HG03108 (cell line): ENCODE measurements around the gene PACSIN1.

Experiments
- ATAC-seq: cut with Tn5 transposase; IDR thresholded peaks from one replicate; pipeline ENCODE4 v1.9.1; 2021; ENCODE audit warnings: moderate library complexity; ENCODE audit not compliant: unreplicated experiment

PACSIN1 gene

DNA sequence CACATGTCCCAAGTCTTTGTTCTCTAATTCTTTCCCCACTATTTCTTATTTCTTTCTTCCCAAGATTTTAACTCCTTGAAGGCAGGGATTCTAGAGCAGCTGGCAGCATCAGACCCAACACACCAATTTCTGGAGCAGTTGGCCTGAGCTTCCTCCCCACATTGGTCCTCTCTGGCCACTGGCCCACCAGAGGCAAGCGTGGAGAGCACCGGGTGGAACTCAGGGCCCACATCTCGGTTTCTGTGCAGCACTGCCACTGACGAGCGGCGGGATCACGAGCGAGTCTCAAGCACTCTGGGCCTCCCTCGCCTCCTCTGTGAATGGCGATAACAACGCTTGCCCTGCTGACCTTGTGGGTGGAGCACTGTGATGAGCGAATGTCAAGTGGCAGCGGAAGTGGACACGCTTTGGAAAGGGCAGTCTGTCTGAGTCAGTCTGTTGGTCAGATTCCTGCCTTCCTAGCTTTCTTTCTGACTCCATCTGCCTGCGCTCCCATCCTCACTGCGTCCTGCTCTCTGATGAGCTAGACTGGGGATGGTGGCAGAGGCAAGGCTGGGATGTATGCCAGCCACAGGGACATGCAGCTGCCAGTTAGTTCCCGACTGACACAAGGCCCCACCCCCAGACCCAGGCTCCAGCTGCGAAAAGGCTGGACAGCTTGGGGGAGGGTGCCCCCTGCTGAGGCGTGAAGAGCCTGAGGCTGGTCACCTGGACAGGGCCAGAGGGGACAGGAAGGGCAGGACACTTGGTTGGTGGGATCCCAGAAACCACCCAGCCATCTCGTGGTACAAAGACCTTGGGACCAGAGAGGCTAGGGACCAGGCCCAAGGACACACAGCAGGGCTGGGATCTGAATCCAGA is 94.7 kb downstream of the PACSIN1 start:
- ATAC-seq: no peak

DNA sequence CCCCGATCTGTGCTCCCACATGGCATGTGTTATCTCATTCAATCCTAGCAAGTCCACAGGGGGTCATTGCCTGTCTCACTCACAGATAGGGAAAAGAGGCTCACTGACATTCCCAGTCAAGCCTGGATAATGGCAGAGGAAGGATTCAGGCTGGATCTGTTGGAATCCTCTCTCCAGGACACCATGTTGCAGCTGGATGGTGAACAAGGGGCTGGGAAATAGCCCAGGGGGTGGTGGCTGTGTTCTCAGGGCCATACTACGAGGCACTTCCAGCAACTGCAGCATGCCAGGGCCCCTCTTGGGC is 95.3 kb downstream of the PACSIN1 start:
- no peak for ATAC-seq

DNA sequence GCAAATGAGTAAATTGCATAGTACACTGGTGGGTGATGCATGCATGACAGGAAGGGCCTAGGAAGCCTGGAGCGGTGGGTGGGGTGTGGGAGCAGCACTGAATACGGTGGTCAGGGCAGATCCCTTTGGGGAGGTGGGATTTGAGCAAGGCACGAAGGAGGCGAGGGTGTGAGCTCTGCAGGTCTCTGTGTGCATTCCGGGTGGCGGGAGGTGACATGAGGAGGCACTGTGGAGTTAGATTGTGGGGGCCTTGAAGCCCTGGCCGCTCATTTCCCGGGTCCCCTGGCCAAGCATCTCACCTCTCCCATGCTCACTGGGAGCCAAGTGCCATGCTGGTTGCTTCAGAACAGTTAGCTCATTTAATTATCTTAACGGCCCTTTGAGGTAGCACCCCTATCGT is 96.5 kb downstream of the PACSIN1 start:
- no peak for ATAC-seq

DNA sequence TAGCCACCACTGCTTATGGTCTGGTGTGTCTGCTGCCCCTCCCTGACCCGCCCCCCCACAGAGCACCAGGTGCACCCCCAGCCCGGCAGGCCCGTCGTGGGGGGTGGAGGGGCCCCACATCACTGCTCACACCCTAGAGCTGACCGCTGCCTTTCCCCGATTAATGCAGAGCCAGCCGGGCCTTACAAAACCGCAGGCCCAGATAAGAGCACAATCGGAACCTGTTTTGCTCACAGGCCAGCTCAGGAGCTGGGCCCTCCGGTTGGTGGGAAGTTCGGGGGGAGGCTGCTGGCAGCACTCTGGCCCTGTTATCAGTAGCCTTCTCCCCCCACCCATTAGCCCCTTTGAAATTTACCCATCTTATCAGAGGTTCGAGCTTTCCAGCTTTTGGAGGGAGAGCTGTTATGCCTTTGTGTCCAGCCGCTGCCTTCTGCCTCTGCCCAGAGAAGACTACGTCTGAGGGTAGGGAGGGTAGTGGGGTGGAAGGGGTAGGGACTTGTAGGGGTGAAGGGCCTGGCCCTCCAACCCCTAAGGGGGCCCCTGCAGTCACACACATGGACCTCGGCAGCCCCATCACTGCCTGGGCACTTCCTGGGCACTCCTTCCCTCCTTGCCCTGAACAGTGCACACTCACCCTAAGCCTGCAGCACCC is 97.1 kb downstream of the PACSIN1 start:
- ATAC-seq: no peak

DNA sequence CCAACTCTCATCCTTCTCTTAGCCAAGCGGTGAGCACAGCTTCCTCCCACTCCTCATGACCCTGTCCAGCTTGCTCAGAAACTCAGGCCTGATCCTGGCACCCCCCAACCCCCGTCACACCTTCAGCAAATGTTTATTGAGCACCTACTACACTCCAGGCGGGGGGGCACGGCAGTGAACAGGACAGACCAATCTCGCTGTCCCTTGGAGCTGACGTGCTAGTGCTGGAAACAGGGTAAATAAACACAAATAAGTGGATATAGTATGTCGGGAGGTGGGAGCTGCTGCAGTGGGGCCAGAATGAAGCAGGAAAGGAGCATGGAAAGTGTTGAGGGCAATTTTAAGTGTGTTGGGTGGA is 97.6 kb downstream of the PACSIN1 start:
- no peak for ATAC-seq

DNA sequence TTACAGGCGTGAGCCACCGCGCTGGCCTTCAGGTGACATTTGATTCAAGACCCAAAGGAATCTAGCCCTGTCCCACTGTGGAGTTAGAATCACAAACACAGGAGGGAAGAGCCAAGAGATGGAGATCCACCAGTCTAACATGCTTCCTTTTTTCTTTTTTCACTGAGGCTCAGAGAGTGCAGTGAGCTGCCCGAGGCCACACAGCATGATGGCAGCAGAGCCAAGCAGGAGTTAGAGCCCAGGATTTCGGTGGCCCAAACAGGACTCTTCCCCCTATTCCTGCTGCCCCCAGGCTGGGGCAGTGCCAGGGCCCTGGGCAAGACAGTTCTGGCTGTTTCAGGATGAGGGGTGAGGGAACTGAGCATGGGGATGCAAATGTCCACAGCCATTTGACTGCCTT is 98.3 kb downstream of the PACSIN1 start:
- ATAC-seq: no peak

DNA sequence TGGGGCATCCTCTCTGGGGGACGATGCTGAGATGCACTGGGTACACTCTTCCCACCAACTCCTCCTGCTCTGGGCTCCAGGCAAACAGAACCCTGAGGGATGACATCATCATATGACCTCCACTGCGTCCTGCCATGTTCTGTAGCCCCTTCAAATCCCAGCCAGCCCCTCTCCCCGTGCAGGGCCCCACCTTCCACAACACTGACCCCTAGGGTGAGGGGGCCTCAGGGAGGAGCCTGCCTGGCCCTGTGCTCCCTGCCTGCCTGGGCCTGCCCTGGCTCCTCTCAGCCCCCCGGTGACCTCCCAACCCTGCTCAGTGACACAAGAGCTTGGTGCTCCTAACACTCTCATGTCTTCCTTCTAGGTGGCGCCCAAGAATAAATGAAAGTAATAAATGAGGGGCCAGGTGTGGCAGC is 99.9 kb downstream of the PACSIN1 start:
- ATAC-seq: no peak

DNA sequence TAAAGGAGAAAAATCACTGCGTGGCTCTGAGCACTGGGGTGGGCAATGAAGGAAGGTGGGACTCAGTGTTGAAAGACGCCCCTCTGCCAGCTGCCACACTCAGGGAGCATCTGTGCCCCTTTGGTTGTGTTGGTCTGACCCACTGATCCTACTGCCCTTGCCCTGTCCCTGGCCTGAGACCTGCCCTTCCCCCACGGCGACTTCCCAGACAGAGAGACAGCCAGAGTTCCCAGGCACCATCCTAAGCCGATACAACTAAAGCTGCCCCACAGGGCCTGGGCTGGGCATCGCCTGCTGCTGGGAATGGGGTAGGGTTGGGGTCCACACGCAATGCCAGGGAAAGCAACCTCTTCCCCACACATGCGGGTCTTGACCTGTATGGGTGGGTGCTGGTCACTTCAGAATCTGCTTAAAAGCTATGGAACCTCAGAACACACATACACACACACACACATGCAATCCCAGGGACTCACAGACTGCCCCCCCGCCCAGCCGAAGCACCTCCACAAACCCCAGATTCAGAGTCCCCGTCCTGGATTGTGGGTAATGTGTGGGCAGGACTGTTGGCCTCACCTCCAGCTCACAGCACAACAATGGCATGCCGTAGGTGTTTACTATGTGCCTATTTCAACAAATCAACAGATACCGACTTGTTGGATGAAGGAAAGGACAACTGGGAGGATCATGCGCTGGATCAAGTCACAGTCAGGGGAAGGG is 101.1 kb downstream of the PACSIN1 start:
- ATAC-seq: no peak

DNA sequence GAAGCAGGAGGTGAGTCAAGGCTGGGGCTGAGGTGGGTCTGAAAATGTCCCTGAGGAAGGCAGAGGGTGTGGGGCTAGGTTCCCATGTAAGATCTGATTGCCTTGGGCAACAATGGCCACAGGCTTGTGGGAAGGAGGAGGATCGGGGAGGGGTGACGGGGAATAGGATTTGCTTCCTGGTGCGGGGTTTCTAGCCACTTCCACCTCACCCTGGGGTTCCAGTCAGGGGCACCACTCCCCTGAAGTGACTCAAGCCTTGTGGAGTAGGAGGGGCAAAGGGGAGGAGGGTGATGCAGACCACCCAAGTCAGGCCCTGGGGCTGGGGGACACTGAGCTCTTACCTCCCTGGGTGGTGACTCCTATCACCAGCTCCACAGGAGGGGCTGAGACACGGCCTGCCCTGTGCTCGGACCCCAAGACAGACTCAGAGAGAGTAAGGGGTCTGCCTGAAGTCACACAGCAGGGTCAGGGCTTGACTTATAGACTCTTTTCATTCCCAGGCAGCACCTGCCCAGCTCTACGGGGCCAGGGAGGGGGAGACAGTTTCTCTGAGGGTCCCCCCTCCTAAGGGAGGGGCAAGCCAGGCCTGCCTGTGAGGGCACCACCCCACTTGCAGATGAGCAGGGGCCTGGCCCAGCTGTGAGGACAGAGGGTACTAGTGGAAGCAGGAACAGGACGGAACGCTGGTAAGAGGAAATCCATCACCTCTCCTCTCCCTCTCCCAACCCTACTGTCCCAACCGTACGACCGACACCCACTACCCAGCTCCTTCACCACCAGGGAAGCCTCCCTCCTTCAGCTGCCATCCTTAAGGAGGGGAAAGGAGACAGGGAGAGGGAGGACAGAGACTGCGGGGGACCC is 102.7 kb downstream of the PACSIN1 start:
- no peak for ATAC-seq

DNA sequence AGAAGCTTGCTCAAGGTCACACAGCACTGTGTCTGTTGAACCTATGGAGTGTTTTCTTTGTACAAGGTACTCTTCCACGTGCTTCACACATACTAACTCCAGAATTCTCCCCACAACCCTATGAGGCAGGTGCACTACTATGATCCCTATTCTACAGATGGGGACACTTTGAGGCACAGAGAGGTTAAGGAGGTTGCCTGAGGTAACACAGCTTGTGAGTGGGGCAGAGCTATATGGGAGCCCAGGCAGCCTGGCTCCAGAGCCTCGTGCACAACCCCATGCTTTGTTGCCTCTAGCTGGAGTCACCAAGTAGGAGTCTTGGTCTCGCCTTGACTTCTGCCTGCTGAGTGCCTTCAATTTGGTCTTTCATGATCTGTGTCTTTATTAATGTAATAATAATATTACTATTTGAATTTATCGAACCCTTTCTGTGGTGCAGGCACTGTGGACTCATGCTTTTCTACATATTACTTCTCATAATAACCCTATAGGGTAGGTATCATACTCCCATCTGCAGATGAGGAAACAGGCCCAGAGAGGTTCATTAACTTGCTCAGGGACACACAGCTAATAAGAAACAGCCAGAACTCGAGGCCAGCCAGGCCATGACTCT is 103.6 kb downstream of the PACSIN1 start:
- ATAC-seq: no peak

DNA sequence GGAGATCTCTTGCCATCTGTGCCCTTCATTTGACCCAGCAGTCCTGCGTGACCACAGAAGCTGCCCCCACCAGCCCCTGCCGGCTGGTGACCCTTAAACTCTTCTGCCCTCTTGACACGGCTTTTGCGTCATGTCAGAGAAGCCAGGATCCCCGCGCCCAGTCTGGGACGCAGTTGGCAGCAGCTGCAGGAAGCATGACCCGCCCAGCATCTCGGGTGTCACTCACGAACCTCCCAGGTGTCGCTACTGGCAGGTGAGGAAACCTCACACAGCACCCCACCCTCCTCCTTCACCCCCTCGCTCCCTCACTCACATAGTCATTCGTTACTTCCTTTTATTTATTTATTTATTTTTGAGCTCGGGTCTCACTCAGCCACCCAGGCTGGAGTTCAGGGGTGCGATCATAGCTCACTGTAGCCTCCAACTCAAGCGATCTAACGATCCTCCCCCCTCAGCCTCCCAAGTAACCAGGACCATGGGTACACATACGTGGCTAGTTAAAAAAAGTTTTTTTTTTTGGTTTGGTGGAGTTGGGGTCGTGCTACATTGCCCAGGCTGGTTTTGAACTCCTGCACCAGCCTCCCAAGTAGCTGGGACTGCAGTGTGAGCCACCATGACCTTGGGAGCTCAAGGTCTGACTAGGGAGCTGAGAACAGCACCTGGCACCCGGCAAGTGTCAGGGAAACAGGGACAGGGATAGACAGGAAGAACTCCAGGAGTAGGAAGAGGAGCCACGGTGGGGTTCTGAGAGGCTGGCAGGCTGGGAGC is 104.4 kb downstream of the PACSIN1 start:
- ATAC-seq: no peak

DNA sequence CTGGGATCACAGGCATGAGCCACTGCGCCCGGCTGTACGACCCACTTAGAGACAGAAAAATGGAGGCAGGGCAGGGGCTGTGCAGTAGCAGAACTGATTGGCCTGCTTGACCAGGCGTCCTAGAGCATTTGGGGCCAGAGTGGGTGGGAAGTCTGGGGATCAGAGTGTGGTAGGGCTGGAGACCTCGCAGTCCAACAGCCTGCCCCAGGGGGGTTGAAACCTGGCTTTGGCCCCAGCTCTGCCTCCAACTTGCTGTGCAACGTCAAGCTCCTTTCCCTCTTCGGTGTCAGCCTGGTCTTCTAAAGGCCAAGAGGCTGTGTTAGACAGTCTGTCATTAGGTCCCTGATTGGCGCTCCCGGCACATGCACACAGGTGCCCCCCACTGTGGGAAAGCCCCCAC is 105.5 kb downstream of the PACSIN1 start:
- ATAC-seq: no peak

DNA sequence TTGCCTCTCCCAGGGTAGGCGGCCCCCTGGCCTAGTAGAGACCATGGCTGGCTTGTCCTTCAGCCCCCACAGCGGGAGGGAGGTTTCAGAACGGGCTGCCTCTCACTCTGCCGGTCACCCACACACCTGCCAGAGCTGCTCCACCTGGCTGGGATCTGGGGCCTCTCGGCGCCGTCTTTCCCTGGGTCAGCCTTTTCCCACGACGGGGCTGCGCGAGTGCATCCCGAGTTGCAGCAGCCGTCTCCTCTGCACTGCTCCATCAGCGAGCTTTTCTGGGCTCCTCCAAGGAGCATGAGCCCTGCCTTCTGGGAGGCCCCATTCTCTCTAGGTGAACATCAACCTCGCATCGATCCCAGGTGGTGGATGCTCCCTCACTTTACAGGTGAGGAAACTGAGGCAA is 106.1 kb downstream of the PACSIN1 start:
- ATAC-seq: no peak

DNA sequence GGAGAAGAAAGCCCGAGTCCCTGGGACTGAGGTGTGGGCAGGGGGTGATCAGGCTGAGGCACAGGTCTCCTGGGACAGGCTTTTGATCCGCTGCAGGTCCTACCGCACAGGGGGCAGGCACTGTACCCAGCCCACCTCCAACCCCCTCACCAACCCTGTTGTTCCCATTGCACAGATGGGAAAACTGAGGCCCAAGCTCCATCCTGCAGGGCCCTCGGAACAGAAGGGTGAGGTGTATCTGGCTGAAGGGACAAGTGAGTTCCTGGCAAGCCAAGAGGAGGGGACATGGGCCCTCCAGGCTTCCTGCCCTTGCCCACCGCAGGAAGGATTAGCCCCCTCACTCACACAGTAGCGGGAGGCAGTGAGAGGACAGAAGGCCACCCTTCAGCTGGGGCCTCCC is 106.7 kb downstream of the PACSIN1 start:
- no peak for ATAC-seq

DNA sequence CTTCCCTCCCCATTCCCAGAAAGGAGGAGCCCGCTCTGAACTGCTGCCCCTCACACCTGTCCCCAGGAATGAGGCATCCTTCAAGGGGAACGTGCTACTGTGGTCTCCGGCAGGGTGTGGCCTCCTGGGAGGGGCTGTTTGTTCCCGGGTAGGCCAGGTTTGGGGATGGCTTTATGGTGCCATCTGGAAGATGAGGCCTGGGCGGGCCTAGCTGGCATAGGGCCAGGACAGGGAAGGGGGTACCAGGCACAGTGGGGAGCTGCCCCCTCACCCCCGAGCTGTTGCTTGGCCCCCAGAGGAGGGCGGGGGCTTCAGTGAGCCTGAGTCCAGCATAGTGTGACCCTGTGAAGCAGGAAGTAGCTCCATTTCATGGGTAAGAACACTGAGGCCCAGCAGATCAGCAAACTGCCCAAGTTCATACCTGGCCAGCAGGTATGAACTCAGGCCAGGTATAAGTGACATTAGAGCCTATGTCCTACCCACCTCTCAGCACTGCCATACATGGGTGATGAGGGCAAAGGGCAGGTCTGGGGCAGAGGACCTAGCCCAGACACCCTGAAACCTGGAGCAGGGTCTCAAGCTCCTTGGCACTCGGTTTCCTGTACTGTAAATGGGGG is 107.8 kb downstream of the PACSIN1 start:
- no peak for ATAC-seq

DNA sequence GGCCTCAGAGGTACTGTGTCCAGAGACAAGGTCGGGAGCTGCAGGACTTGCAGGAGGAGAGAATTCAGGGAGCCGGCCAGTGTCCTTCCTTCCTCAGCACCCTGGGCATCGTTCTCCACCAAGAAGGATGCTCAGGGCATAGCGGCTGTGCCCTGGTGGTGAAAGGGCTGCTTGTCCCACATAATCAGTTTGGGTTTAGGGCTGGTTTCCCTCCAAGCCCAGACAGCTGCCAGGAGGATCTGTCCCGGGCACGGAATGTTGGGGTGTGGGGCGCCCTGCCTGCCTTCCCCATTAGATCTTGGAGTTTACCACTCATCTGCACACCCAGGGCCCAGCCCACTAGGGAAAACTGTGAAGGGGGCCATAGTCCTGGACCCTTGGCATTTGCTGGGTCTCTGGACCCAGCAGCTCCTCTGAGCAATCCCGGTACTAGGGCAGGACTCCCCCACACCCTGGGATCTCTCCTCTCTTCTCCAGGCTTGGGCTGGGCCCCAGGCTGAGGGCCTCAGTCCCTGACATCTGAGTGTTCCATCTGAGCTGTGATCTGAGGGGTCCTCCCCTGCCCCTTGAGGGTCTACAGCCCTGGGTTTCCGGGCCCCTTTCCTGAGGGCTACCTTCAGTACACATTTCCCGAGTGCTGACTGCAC is 108.9 kb downstream of the PACSIN1 start:
- ATAC-seq: no peak

DNA sequence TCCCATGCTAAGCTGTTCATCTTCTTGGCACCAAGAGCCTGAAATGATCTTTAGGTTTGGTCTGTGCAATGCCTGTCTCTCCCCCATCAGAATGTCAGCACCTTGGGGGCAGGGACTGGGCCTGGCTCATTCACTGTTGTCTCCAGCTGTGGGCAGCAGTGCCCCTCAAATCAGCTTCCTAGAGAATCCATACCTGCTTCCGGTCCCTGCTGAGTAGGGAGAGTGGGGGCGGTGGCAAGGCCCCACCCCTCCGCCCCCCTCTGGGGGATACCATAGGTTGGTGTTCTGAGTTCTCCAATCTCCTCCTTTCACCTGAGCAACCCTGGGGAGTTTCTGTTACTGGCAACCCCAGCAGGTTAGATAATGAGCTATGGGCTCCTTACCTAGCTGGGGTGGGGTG is 109.5 kb downstream of the PACSIN1 start:
- no peak for ATAC-seq

DNA sequence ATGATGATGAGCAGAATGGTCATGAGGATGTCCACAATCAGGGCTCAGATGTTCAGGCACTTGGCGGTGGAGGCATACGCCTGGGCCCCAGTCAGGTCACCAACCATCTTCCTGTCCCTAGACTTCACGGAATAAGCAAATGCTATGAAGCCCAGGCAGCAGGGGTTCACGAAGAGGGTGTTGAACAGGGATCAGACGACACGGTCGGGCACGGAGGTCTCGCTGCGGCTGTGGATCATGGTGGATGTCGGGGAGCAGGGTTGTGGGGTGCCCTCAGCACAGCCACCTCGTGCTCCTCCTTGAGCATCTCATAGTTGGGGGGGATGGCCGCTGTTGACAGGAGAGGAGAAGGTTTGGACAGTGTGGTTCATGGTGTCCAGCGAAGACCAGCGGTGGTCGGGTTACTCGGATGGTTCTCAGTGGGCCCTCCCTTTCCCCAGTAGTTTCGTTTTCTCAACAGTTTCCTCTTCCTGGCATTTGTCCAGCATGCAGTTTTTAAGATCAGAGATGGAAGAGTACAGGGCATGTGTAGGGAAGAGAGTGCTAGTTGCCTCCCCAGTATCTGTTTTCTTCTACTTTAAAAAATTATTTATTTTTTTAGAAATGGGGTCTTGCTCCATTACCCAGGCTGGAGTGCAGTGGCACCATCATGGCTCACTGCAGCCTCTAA is 110.5 kb downstream of the PACSIN1 start:
- no peak for ATAC-seq
